Measurements from ENCODE around the gene HOOK2. TPM values are rescaled to one million over a fixed set of nuclear protein-coding genes. Genes with fewer than 3 reads are reported as not detected.
A peak's percentile ranks its signal among the peaks of the same experiment; 100 is the strongest.

HOOK2 gene
- total and polyA plus RNA-seq, 9 of the 15 experiments (the other 6 are each of a cell fraction or from before 2014, with no cell fraction given) = 1.3 to 17.2 (median 9.9) TPM

GRCh38 chr19:12801466-12802266, 26.3 kb upstream of the HOOK2 start, which contains the start of the genes PRDX2 and THSD8 (continued):
- TF ChIP-seq ASH1L (IDR thresholded peaks at IDR 0.05; ENCODE audit: borderline replicate concordance, low read depth, partially characterized antibody) (no peak), ZNF175 (CRISPR knock-in tag; IDR thresholded peaks at IDR 0.05; ENCODE audit: low read depth) (no peak), CREB3 (tag; conservative IDR thresholded peaks at IDR 0.05; ENCODE audit: low read depth) (no peak), ADNP (tag; IDR thresholded peaks at IDR 0.05) (no peak), SIX5 (IDR thresholded peaks at IDR 0.05; ENCODE audit: borderline replicate concordance in 1 of 2, insufficient read depth in 1 of 2, low read depth in 1 of 2, low read length in 2 of 2) (peak; percentile 54 to 68; a peak in 3 of 4 replicates), NRF1 (conservative IDR thresholded peaks at IDR 0.05 in 1 of 2, IDR thresholded peaks at IDR 0.05 in 1 of 2) (peak; percentile 68 to 74), PHB2 (IDR thresholded peaks at IDR 0.05; ENCODE audit: low read depth) (no peak), ZNF511 (CRISPR knock-in tag; IDR thresholded peaks at IDR 0.05) (peak; percentile 70; the same call in 1 of the 2 replicates), GMEB1 (CRISPR knock-in tag; IDR thresholded peaks at IDR 0.05) (peak; percentile 79), SRSF3 (IDR thresholded peaks at IDR 0.05; ENCODE audit: insufficient read depth, low read length) (no peak), NR3C1 (CRISPR knock-in tag; IDR thresholded peaks at IDR 0.05) (0 out of 2 replicates have a peak, but pooled peaks have one; percentile 66), ILK (tag; IDR thresholded peaks at IDR 0.05; ENCODE audit: borderline replicate concordance, low read depth) (no peak), XRCC5 (IDR thresholded peaks at IDR 0.05; ENCODE audit: low read depth, low read length) (peak; percentile 16; the same call in 1 of the 2 replicates)
- TF ChIP-seq, protein P1, sequence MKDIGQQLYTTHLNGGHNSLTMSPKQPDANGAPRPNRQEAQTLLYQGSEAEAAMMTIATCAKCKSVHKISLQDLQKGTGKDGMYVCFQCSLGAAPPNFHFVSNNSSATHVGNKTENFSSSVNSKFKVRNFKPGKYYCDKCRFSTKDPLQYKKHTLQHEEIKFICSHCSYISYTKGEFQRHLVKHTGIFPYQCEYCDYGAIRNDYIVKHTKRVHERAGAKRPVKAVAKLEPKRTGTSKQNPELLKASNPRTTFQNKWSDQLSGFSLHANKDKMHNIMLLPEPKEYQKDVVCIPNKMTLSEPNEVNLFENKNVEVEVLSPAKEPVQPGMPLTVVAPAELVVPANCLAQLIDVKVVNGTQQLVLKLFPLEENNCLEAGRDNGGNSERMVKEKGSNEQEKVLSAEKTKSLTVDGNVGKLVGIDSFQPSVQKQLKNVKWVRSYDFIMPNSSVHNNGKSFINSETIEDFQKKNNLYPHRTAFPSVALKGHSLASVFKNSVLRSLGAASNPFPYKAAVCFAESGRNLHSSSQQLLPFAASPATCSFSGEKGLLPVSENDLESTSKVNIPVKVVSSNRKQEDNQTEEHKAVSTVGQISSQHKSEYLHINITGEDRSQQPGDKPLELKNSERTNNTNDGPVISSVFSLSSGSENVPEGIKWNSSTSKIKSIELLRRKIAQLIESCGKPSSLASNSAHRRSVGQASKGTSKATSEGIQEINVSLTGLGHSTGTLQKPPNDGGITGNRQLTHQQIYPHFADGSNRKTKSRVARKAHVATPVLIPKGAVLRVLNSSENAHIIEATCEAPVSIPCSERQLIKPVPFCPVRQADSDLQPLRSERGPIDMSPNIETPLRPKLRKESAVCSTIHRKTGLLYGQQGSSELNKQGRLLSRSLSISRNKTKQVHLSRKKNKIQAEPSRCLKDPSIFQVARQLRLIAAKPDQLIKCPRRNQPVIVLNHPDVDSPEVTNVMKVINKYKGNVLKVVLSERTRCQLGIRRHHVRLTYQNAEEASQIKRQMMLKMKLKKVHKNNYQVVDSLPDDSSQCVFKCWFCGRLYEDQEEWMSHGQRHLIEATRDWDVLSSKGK (CRISPR knock-in tag; IDR thresholded peaks at IDR 0.05) = no peak
- TF ChIP-seq, protein P2, sequence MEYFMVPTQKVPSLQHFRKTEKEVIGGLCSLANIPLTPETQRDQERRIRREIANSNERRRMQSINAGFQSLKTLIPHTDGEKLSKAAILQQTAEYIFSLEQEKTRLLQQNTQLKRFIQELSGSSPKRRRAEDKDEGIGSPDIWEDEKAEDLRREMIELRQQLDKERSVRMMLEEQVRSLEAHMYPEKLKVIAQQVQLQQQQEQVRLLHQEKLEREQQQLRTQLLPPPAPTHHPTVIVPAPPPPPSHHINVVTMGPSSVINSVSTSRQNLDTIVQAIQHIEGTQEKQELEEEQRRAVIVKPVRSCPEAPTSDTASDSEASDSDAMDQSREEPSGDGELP (CRISPR knock-in tag; IDR thresholded peaks at IDR 0.05; ENCODE audit: borderline replicate concordance) = peak; percentile 90
- TF ChIP-seq, protein P3, sequence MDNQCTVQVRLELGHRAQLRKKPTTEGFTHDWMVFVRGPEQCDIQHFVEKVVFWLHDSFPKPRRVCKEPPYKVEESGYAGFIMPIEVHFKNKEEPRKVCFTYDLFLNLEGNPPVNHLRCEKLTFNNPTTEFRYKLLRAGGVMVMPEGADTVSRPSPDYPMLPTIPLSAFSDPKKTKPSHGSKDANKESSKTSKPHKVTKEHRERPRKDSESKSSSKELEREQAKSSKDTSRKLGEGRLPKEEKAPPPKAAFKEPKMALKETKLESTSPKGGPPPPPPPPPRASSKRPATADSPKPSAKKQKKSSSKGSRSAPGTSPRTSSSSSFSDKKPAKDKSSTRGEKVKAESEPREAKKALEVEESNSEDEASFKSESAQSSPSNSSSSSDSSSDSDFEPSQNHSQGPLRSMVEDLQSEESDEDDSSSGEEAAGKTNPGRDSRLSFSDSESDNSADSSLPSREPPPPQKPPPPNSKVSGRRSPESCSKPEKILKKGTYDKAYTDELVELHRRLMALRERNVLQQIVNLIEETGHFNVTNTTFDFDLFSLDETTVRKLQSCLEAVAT (IDR thresholded peaks at IDR 0.05) = peak in 1 of 2 experiments; percentile 68; a peak in 1 of 4 replicates
